NCI-H82 treated with DMSO at 0.1 percent for 48 hours (cell line): Measurements from ENCODE around the gene ZCCHC3.

Experiments used
- DNase-seq: peaks from one replicate; lab custom pipeline; 2025; ENCODE audit not compliant: unreplicated experiment; lab: John Stamatoyannopoulos, UW

Gene ZCCHC3

GRCh38 chr20:341682-342081 lies 44.3 kb downstream of the ZCCHC3 start:
- DNase-seq: no peak

- DNase-seq: no peak
Observed at GRCh38 chr20:343107-343506, 45.7 kb downstream of the ZCCHC3 start.

GRCh38 chr20:346033-346639 lies 48.8 kb downstream of the ZCCHC3 start:
- no peak for DNase-seq

DNA sequence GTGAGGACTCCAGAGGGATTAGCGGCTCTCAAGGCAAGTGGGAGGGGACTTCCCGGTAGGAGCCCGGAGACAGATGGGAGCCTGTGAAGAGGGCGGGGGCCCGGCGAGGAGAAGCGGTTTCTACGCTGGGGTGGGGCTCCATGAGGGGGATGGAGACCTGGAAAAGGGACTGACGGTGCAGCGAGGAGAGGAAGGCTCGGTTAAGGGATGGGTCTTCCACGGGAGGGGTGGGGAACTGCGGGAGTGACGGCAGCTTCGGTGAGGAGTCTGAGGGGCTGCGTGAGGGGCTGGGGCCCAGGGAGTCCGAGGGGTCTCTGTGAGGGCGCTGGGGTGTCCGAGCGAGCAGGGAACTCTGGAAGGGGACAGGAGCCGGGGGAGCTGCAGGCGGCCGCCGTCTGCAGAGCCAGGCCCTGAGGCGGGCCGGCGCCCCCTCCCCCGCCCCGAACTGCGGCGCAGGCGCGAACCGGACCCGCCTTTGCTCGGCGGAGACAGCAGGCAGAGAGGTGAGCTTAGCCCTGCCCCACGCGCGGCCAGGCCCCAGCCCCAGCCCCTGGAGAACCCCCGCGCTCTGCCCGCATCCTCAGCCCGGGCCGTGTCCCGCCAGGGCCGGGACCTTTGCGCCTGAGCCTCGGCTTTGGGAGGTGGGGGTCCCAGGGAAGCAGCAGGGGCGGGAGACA lies 49.4 kb downstream of the ZCCHC3 start, which contains the start of gene NRSN2:
TSS of gene NRSN2 (plus strand) at position 472 of the 677 bp plus-strand sequence. CDS start 2,533 bp downstream, outside the sequence.
- DNase-seq: peak; percentile 93

- DNase-seq: no peak
Observed at GRCh38 chr20:347317-347639, 49.9 kb downstream of the ZCCHC3 start.

DNA sequence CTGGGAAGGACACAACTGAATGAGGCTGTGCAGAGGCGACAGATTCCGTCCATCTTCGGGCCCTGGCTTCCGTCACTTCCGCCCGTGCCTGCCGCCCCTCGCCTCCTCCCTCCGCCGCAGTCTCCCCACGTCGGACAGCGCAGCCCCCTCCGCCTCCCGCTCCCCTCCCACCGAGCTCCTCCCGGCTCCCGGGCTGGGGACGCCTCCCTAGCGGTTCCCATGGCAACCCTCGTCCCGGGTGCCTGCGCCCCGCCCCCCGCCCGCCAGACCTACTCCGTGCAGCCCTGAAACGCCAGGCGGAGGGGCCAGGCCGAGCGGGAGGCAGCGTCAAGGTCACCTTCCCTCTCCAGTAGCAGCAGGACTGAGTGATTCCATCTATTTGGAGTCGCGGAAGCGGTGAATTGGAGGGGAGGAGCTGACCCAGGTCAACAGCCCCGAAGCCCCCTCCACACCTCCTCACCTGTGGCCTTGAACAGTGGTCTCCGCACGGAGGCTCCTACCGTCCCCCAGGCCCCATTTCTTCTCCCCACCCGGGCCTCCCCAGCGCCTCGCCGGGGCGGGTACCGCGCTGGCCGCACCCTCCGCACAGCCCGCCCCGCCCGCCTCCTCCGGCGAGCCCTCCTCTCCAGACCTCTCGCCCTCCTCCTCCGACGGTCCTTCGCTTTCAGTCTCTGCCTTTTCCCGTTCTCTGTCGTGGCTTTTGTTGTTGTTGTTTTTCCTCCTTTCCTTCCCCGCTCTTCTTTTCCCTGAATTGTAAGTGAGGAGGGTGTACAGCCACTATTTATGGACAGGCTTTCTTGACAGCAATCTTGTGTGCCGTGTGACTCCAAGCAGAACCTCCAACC lies 50.5 kb downstream of the ZCCHC3 start:
- DNase-seq: peak; percentile 88

- no peak for DNase-seq
Observed at GRCh38 chr20:348972-349841, 51.8 kb downstream of the ZCCHC3 start.
